Body of pancreas (tissue), 4 donors: ENCODE measurements around the gene PLEKHD1. TPM values are rescaled to one million over a fixed set of nuclear protein-coding genes. Genes with fewer than 3 reads are reported as not detected.
A peak's percentile ranks its signal among the peaks of the same experiment; 100 is the strongest.

Experiments used
- ATAC-seq: fragments of 150-250 bp; one replicate; pipeline ENCODE4 v1.9.1; 2016
- DNase-seq, 4 donors: peaks; one replicate each; pipeline ENCODE4 v3.0.0-alpha.2; 2019
- H3K27ac ChIP-seq, 4 donors: fragments of 200-600 bp; sonication (generic); 1 replicate in 3 of 4; 2 replicates in 1 of 4; pipeline versions ENCODE4 v1.5.1 to v1.6.1; 2016 to 2019; ENCODE audit warnings: mild to moderate bottlenecking in 1 of 4, mixed read lengths in 1 of 4, moderate library complexity in 1 of 4
- H3K27me3 ChIP-seq, 2 donors: fragments of 200-600 bp; sonication (generic); one replicate each; pipeline ENCODE4 v1.6.0; 2016; ENCODE audit warnings: mild to moderate bottlenecking in 1 of 2
- H3K36me3 ChIP-seq, 2 donors: fragments of 200-600 bp; sonication (generic); replicated peaks in 1 of 2; 2 replicates each; pipeline ENCODE4 v1.5.1; 2016; ENCODE audit warnings: low read depth in 2 of 2; ENCODE audit not compliant: insufficient read depth in 1 of 2
- H3K4me1 ChIP-seq: fragments of 200-600 bp; sonication (generic); one replicate; pipeline ENCODE4 v1.6.0; 2016
- H3K4me3 ChIP-seq, 2 donors: fragments of 200-600 bp; sonication (generic); 1 replicate in 1 of 2; 2 replicates in 1 of 2; pipeline ENCODE4 v1.5.1; 2016 to 2019
- H3K9me3 ChIP-seq, 3 donors: fragments of 200-600 bp; sonication (generic); 1 replicate in 2 of 3; 2 replicates in 1 of 3; pipeline ENCODE4 v1.5.1; 2016
- POLR2A ChIP-seq, 3 donors: fragments of 450-650 bp; IDR thresholded peaks; one replicate each; pipeline ENCODE4 v1.6.1; 2016; ENCODE audit warnings: antibody characterized with exemption in 3 of 3, mild to moderate bottlenecking in 2 of 3
- WGBS, 2 donors: methylation state at CpG; one replicate each; pipeline ENCODE4 v1.1.5; 2017; 5-methylcytosine and 5-hydroxymethylcytosine counted together
- intact Hi-C: fragments of 100-400 bp; cut with DNase I; formaldehyde crosslinking; loops from one replicate; pipeline ENCODE4 v1.15.1; 2023
- total RNA-seq, 2 donors: library from RNA; depleted of rRNA; stranded (reverse); fragments of >200 nt; gene quantifications; one replicate each; pipeline ENCODE4 v1.1.0, GENCODE V29; 2016
- TF ChIP-seq, protein P1 (sequence below), 7 experiments: fragments of 450-650 bp in 4 of 7; fragments of 200-600 bp in 3 of 7; sonication (generic) in 3 of 7; IDR thresholded peaks; one replicate each; pipeline ENCODE4 v1.5.1; 2016 to 2019; ENCODE audit warnings: antibody characterized with exemption in 7 of 7

The PLEKHD1 gene
- total RNA-seq, 2 donors from 2014 or later, result under 0.01 to 2.0 TPM

DNA sequence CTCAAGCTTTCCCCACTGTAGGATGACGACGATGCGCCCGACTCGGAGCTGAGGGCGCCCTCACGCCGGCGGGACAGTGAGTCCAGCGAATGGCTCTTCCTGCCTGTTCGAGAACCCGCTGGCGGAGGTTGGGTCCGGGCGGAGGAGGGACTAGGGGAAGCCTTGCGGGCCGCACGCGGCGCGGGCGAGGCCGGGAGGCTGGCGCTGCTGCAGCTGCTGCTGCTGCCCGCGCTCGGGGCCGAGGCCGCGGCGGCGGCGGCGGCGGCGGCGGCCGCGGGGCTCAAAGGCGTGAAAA lies 88.3 kb downstream of the PLEKHD1 start:
- H3K27me3 ChIP-seq, result peaks cover 0 to 30% of the 10 kb centered on the region in 2 donors
- WGBS, 2 donors, result 17% methylated on average over 19 of the region's 40 CpGs; no CpG with 5 or more reads in 1 of the 2 donors
- no peak overlapping the region for H3K4me3 ChIP-seq
- H3K36me3 ChIP-seq, result no peaks in the 10 kb centered on the region
- DNase-seq (no peak), ATAC-seq (no peak)
- no peaks in the 10 kb centered on the region for H3K9me3 ChIP-seq
- intact Hi-C loops, result no loop called here
- no peak overlapping the region for H3K27ac ChIP-seq
- TF ChIP-seq POLR2A (IDR thresholded peaks at IDR 0.05), result no peak
- TF ChIP-seq, protein P1, sequence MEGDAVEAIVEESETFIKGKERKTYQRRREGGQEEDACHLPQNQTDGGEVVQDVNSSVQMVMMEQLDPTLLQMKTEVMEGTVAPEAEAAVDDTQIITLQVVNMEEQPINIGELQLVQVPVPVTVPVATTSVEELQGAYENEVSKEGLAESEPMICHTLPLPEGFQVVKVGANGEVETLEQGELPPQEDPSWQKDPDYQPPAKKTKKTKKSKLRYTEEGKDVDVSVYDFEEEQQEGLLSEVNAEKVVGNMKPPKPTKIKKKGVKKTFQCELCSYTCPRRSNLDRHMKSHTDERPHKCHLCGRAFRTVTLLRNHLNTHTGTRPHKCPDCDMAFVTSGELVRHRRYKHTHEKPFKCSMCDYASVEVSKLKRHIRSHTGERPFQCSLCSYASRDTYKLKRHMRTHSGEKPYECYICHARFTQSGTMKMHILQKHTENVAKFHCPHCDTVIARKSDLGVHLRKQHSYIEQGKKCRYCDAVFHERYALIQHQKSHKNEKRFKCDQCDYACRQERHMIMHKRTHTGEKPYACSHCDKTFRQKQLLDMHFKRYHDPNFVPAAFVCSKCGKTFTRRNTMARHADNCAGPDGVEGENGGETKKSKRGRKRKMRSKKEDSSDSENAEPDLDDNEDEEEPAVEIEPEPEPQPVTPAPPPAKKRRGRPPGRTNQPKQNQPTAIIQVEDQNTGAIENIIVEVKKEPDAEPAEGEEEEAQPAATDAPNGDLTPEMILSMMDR (IDR thresholded peaks at IDR 0.05), result no peak
- H3K4me1 ChIP-seq, result peaks cover 32% of the 10 kb centered on the region

DNA sequence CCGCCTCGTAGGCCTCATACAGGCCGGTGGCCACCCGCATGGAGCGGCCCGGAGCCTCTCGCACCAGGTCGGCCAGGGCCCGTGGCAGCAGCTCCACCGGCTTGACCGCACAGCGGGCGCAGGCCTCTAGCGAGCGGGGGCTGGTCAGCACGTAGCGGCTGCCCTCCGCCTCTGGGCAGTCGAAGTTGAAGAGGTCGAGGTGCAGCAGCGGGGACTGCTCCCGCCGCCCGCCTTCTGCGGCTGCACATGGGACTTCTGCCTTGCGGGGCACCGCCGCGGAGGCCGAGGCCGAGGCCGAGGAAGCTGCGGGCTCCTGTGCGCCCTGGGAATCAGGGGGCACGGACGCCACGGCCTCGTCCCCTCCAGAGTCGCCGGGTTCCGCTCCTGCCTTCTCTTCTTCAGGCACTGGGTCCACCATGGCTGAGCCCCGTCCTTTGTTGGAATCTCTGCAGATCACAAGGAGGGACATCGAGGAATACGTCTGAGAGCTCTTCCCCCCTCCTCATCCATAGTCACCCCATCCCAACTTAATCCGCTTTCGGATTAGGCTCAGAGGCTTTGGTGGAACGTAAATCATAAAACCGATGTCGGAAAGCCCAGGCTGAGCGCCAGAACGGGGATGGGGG lies 88.8 kb downstream of the PLEKHD1 start:
- intact Hi-C loops, result no loop called here
- TF ChIP-seq, protein P1 (IDR thresholded peaks at IDR 0.05), result no peak
- no peak for TF ChIP-seq POLR2A (IDR thresholded peaks at IDR 0.05)
- ATAC-seq (no peak), DNase-seq (no peak)
- Histone ChIP-seq H3K27me3 (peaks cover 0 to 30% of the 10 kb centered on the region in 2 donors), H3K4me1 (peaks cover 32% of the 10 kb centered on the region), H3K27ac (no peak overlapping the region), H3K4me3 (no peak overlapping the region), H3K9me3 (no peaks in the 10 kb centered on the region), H3K36me3 (no peaks in the 10 kb centered on the region)
- WGBS, 2 donors, result 10 to 22% methylated on average over 10 to 45 of the region's 51 CpGs

DNA sequence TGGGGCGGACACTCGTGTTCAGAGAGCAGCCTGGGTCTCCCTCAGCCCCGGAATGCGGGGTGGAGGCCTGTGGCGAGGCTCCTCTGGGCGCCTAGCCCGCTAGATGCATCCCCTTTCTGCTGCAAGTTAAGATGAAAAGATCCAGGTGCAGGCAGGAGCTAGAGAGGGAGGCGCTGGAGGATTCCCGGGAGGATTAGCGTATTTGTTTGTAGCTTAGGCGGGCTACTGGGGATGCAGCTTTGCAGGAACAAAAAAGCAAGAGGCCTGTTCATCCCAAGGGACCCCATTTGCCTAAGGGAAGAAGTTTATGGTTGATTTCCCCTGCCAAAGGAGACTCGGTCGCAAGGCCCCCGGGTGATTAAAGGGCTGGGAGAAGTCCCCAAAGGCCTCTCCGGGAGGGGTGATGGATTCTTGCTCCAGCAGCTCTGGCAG lies 89.3 kb downstream of the PLEKHD1 start:
- no peak for DNase-seq
- intact Hi-C loops, result no loop called here
- no peak for ATAC-seq
- no peak for TF ChIP-seq POLR2A (IDR thresholded peaks at IDR 0.05)
- TF ChIP-seq, protein P1 (IDR thresholded peaks at IDR 0.05), result no peak
- no peaks in the 10 kb centered on the region for H3K9me3 ChIP-seq
- no peak overlapping the region for H3K27ac ChIP-seq
- peaks cover 0 to 30% of the 10 kb centered on the region in 2 donors for H3K27me3 ChIP-seq
- no peaks in the 10 kb centered on the region for H3K36me3 ChIP-seq
- H3K4me1 ChIP-seq, result peaks cover 32% of the 10 kb centered on the region
- 4 to 11% methylated on average over 15 of the region's 15 CpGs for WGBS, 2 donors
- no peak overlapping the region for H3K4me3 ChIP-seq

DNA sequence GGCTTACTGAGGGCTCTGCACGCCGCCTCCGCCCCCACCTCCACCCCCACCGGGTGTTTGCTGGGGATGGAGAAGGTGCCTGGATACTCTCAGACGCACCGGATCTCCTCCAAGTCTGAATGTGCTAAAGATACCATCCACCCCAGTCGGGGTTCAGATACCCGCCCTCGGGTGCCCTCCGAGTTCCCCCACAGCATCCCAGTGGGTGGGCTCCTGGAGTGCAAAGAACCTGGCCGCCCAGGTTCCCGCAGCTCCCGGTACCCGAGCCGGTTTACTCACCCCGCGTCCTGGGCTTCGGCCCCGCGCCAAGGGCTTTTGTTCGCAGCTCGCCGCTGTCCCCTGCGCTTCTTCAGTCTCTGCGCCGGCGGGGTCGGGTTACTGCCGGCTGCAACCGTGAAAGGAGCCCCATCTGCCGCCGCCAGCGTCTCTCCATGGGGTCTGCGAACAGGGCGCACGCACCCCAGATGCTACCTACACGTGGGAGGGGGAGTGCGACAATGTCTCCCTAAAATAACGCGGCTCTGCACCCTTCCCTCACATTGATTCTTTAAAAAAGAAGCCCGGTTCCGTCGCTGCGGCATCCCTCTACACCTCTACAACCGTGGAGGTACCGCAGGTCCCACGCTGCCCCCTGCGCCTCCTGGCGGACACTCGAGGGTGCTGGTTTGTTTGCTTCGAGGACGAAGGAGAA lies 89.9 kb downstream of the PLEKHD1 start, which contains the start of gene CCDC177:
TSS of gene CCDC177 (minus strand) at position 609 of the 691 bp plus-strand sequence. CDS start 1,249 bp downstream, outside the sequence.
- DNase-seq, result peak; percentile 48 to 70 (median 59)
- Histone ChIP-seq H3K27me3 (peaks cover 0 to 30% of the 10 kb centered on the region in 2 donors), H3K9me3 (no peaks in the 10 kb centered on the region), H3K4me3 (no peak within 1 kb of the TSS), H3K27ac (no peak within 1 kb of the TSS), H3K36me3 (no peaks in the 10 kb centered on the region), H3K4me1 (peaks cover 32% of the 10 kb centered on the region)
- peak; percentile 60 for ATAC-seq
- WGBS, 2 donors, result 1 to 2% methylated on average over 19 to 50 of the region's 52 CpGs
- TF ChIP-seq POLR2A (IDR thresholded peaks at IDR 0.05), result no peak
- TF ChIP-seq, protein P1 (IDR thresholded peaks at IDR 0.05), result peak; percentile 56 to 88 (median 67)
- intact Hi-C loops, result no loop called here
